ENCODE data around the gene TRIM71.

DNA sequence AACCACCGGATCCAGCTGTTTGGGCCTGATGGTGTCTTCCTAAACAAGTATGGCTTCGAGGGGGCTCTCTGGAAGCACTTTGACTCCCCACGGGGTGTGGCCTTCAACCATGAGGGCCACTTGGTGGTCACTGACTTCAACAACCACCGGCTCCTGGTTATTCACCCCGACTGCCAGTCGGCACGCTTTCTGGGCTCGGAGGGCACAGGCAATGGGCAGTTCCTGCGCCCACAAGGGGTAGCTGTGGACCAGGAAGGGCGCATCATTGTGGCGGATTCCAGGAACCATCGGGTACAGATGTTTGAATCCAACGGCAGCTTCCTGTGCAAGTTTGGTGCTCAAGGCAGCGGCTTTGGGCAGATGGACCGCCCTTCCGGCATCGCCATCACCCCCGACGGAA is 73.6 kb downstream of the TRIM71 start:
- TF ChIP-seq, protein P1, sequence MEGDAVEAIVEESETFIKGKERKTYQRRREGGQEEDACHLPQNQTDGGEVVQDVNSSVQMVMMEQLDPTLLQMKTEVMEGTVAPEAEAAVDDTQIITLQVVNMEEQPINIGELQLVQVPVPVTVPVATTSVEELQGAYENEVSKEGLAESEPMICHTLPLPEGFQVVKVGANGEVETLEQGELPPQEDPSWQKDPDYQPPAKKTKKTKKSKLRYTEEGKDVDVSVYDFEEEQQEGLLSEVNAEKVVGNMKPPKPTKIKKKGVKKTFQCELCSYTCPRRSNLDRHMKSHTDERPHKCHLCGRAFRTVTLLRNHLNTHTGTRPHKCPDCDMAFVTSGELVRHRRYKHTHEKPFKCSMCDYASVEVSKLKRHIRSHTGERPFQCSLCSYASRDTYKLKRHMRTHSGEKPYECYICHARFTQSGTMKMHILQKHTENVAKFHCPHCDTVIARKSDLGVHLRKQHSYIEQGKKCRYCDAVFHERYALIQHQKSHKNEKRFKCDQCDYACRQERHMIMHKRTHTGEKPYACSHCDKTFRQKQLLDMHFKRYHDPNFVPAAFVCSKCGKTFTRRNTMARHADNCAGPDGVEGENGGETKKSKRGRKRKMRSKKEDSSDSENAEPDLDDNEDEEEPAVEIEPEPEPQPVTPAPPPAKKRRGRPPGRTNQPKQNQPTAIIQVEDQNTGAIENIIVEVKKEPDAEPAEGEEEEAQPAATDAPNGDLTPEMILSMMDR (IDR thresholded peaks at IDR 0.05): no peak
- TF ChIP-seq POLR2AphosphoS5 (IDR thresholded peaks at IDR 0.05) (no peak), POLR2A (IDR thresholded peaks at IDR 0.05) (no peak)
